Measurements from ENCODE around the gene USB1.

DNA sequence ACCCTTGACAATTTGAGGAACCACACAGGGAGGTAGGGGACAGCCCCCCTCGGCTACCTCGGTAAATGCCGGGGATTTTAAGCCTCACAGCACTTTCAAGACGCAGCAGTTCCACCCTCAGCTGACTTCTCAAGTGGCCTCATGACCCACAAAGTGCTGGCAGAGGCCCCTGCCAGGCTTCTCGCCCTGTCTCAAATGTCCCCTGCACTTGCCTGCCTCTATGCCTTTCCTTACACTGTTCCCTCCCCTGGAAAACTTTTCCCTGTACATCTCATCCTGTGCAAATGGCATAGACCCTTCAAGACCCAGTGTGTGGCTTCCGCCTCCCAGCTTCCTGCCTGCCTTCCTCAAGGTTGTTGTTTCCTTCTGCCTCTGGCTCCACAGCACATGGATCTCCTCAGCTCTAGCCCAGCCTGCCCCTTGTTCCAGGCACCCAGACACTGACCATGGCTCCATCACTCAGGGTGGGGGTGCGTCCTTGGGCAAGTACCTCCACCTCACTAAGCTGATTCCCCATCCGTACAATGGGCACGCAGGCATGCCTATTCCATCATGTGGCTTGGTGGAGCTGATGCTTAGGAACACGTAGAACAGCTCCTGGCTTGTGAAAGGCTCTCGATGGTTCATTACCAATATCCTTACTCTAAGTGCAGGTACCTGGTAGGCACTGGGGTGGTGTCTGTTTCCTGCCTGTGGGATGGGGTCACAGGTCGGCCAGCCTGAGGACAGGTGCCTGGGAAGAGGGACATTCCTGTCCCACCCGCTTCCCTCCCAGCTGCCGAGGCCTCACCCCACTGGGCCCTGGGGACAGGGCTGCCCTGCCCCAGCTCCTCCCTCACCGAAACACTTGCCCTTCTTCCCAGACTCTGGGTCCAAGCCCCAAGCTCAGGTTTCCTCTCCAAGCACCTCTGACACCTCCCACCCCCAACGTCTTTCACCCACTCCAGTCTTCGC is 48.3 kb downstream of the USB1 start:
- TF ChIP-seq POLR2A (IDR thresholded peaks at IDR 0.05) (no peak), POLR2AphosphoS5 (IDR thresholded peaks at IDR 0.05) (no peak)
- TF ChIP-seq, protein P1, sequence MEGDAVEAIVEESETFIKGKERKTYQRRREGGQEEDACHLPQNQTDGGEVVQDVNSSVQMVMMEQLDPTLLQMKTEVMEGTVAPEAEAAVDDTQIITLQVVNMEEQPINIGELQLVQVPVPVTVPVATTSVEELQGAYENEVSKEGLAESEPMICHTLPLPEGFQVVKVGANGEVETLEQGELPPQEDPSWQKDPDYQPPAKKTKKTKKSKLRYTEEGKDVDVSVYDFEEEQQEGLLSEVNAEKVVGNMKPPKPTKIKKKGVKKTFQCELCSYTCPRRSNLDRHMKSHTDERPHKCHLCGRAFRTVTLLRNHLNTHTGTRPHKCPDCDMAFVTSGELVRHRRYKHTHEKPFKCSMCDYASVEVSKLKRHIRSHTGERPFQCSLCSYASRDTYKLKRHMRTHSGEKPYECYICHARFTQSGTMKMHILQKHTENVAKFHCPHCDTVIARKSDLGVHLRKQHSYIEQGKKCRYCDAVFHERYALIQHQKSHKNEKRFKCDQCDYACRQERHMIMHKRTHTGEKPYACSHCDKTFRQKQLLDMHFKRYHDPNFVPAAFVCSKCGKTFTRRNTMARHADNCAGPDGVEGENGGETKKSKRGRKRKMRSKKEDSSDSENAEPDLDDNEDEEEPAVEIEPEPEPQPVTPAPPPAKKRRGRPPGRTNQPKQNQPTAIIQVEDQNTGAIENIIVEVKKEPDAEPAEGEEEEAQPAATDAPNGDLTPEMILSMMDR (IDR thresholded peaks at IDR 0.05): no peak

Data from breast epithelium (tissue), 3 donors.